GM18868 (cell line): ENCODE results near the gene FNIP2.
"Not testable (repeated sequence)": the region's sequence is repeated elsewhere in the genome, so short reads cannot be mapped to it uniquely, and the experiment has no call there.

ENCODE experiments used
- ATAC-seq: cut with Tn5 transposase; IDR thresholded peaks from one replicate; pipeline ENCODE4 v1.9.1; 2021; ENCODE audit warnings: mild to moderate bottlenecking, moderate library complexity; ENCODE audit not compliant: unreplicated experiment

FNIP2 gene

GRCh38 chr4:158865520-158866177, 96.8 kb downstream of the FNIP2 start:
- peak; percentile 48 for ATAC-seq

DNA sequence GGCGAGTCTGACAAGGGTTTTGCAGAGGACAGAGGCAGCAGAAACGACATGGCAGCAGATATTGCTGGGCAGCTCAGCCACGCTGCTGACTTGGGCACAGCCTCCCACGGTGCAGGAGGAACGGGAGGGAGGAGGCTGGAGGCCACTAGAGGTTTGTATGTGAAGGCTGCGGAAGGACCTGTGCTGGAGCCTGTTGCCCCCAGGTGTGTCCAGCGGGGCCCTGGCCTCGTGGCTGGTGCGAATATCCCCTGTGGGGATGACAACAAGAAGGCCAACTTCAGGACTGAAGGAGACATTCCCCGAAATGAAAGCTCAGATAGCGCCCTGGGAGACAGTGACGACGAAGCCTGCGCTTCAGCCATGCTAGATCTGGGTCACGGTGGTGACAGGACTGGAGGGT, 100.2 kb downstream of the FNIP2 start:
- ATAC-seq = no peak

DNA sequence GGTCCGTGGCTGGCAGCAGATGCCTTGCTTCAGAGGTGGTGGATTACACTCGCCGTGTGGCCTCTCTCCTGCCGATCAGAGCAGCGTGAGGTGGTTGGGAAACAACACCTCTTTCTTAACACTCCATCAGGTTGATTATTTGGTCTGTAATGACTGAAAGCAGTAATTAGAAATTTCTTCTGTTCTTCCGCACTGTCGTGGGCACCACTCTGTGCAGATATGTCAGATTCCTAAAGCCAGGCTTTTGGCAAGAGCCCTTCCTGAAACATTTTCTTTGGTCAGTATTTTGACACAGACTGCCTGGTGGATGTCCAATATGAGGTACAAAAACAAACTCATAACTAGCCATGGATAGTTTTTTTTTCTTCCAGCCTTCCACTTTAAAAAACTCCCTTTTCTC, 100.9 kb downstream of the FNIP2 start:
- no peak for ATAC-seq

DNA sequence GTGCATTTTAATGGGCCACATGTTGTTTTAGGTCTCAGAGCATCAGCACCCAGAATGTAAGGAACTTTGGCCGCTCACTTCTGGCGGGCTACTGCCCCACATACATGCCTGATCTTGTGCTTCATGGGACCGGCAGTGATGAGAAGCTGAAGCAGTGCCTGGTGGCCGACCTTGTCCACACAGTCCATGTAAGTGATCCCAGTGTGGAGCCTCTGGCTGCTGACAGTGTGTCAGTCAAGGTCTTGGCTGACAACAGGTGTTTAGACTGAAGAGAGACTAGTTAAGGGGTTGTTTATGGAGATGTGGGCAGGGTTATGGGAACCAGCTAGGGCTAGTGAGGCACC, 101.4 kb downstream of the FNIP2 start:
- ATAC-seq = no peak

DNA sequence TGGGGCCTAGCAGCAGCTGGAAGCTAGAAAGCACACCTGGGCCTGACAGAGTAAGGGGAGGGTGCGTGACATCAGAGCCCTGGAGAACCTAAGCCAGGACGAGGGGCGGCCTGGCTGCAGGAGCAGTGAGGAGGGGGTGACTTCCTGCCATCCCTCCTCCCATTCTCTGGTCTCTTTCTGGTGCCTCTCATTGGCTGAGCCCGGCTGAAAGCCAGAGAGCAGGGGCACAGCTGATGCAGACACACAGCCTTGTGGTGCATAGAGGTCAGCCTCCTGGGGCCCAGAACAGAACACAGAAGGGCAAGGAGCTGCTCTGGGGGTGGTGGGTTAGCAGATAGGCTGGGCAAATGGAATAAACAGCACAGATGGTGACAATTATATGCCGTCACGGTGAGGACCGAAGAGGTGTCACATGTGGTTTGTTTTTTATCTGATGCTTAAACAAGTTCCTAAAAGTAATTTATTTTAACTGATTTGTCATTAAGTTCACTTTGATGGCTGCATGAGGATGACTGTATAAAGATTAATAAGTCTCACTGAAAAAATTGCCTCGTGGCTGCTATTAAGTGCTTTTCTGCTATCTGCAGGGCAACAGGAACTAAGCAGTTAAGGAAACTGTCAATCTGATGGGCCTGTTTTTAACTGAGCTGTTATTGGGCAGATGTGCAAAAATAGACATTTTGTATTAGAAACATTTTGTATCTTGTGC, 102.0 kb downstream of the FNIP2 start:
- no peak for ATAC-seq

DNA sequence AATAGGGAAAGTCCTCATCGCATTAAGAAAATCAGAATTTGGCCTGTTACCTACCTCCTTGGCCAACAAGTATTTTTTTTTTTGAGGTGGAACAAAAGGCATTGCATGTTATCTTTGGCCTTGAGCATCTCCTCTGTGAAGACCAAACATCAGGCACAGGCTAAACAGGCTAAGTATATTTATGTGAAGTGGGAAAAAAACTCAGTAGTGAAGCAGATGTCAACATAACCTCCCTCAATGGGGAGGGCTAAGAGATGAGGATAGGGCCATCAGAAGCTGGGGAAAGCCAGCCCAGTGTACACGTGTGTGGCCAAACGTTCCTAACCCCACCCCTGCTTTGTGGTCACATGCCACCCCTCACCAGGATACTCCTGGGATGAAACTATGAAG, 102.5 kb downstream of the FNIP2 start:
- no peak for ATAC-seq

DNA sequence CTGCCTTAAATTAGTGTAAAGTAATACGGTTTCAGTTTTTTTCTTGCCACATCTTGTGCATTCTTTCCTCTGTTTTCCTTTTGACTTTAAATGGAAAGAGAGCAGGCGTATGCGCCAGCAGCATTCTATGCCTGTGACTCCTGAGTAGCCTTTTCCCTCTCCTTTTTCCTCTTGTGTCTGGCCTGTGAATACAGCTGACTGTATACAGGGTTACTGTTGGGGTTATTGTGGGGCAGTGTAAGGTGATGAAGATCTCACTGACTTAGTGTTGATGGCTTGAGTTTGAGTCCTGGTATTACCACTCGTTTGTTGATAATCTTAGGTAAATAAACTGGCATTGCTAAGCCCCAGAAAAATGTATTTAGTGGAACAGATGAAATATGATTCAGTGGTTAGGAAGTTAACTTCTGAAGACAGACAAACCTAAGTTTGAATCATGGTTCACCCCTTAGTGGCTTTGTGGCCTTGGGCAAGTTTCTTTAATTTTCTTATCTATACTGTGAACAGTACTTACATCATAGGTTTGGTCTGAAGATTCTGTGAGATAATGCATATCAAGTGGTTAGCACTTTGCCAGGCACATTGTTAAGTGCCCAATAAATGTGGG, 105.1 kb downstream of the FNIP2 start:
- ATAC-seq = no peak

- no peak for ATAC-seq
Observed at GRCh38 chr4:158875026-158875425, 106.2 kb downstream of the FNIP2 start.

GRCh38 chr4:158875455-158875854, 106.6 kb downstream of the FNIP2 start:
- no peak for ATAC-seq

- ATAC-seq = no peak
Observed at GRCh38 chr4:158877069-158877468, 108.2 kb downstream of the FNIP2 start.

GRCh38 chr4:158882142-158882541, 113.3 kb downstream of the FNIP2 start:
- not testable (repeated sequence) for ATAC-seq

DNA sequence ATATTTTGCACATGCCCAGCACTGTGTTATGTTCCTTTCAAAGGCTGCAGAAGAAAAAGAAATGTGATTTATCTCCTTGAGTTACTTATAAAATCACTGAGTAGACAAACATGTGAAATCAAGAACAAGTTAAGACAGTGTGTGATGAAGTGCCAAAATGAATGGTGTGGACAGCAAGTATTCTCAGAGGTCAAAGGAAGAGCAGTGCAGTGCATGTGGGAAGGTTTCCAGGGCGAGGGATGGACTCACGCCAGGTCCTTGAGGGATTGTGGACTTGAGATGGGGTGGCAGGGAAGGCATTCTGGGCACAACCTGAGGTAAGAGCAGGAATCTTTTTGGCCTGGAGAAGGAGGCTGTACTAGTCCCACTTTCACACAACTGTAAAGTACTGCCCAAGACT, 115.5 kb downstream of the FNIP2 start:
- ATAC-seq = no peak

- no peak for ATAC-seq
Observed at GRCh38 chr4:158885564-158885963, 116.7 kb downstream of the FNIP2 start.

DNA sequence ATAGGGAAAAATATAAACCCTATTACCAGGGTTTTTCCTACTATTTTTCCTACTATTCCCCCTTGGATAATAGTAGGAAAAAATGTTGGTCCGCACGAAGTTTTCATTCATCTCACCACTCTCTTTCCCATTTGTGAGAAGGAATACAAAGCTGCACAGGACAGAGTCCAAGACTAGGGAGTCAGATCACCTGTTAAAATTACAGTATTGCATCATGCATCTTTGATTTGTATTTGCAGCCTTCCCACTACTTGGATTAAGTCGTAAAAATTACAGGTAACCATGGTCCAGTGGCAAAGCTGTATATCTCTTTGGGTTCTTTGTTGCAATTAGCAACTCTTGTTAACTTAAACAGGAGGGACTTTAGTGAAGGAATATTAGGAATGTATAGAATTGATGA, 121.5 kb downstream of the FNIP2 start:
- ATAC-seq = no peak

DNA sequence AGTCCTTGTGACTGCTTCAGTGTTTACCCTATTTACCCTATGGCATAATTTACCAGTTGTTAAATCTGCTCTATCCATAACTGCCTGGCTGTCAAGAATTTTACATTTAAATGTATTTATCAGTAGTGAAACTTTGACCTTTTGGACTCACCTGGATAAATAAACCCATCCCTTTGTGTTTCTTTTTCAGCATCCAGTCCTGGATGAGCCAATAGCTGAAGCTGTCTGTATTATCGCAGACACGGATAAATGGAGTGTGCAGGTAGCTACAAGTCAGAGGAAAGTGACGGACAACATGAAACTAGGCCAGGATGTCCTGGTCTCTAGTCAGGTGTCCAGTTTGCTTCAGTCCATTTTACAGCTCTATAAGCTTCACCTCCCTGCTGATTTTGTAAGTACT, 122.4 kb downstream of the FNIP2 start:
- no peak for ATAC-seq

- no peak for ATAC-seq
Observed at GRCh38 chr4:158894826-158895225, 126.0 kb downstream of the FNIP2 start.

- no peak for ATAC-seq
Observed at GRCh38 chr4:158895797-158896576, 127.2 kb downstream of the FNIP2 start.

- not testable (repeated sequence) for ATAC-seq
Observed at GRCh38 chr4:158896577-158897238, 127.9 kb downstream of the FNIP2 start.

DNA sequence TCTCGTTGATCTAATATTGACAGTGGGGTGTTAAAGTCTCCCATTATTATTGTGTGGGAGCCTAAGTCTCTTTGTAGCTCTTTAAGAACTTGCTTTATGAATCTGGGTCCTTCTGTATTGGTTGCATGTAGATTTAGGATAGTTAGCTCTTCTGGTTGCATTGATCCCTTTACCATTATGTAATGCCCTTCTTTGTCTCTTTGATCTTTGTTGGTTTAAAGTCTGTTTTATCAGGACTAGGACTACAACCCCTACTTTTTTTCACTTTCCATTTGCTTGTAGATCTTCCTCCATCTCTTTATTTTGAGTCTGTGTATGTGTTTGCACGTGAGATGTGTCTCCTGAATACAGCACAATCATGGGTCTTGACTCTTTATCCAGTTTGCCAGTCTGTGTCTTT, 131.6 kb downstream of the FNIP2 start:
- ATAC-seq = not testable (repeated sequence)

DNA sequence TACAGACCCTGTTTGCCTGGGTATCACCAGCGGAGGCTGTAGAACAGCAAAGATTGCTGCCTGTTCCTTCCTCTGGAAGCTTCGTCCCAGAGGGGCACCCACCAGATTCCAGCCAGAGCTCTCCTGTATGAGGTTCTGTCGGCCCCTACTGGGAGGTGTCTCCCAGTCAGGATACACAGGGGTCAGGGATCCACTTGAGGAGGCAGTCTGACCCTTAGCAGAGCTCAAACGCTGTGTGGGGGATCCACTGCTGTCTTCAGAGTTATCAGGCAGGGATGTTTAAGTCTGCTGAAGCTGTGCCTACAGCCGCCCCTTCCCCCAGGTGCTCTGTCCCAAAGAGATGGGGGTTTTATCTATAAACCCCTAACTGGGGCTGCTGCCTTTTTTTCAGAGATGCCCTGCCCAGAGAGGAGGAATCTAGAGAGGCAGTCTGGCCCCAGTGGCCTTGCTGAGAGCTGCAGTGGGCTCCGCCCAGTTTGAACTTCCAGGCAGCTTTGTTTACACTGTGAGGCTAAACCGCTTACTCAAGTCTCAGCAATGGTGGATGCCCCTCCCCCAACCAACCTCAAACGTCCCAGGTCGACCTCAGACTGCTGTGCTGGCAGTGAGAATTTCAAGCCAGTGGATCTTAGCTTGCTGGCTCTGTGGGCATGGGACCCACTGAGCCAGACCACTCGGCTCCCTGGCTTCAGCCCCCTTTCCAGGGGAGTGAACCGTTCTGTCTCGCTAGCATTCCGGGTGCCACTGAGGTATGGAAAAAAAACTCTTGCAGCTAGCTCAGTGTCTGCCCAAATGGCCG, 133.7 kb downstream of the FNIP2 start:
- ATAC-seq = not testable (repeated sequence)
